ENCODE measurements around the gene SLX4IP.

The SLX4IP gene

DNA sequence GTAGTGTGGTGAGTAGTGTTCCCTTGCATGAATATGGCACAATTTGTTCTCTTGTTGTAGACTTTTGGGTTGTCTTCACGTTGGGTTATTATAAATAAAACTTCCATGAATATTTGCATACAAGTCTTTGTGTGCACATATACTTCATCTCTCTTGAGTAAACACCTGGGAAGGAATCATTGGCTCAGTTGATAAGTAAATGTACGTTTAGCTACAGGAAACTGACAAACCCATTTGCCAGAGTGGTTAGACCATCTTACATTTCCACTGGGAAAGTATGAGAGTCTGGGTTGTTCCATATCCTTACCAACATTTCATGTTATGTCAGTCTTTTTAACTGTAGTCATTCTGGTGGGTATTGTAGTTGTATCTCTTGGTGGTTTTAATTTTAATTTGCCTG lies 119.2 kb downstream of the SLX4IP start:
- DNase-seq = no peak

GRCh38 chr20:10555393-10555792 lies 120.3 kb downstream of the SLX4IP start:
- DNase-seq = no peak

GRCh38 chr20:10555865-10556308 lies 120.8 kb downstream of the SLX4IP start:
- no peak for DNase-seq

DNA sequence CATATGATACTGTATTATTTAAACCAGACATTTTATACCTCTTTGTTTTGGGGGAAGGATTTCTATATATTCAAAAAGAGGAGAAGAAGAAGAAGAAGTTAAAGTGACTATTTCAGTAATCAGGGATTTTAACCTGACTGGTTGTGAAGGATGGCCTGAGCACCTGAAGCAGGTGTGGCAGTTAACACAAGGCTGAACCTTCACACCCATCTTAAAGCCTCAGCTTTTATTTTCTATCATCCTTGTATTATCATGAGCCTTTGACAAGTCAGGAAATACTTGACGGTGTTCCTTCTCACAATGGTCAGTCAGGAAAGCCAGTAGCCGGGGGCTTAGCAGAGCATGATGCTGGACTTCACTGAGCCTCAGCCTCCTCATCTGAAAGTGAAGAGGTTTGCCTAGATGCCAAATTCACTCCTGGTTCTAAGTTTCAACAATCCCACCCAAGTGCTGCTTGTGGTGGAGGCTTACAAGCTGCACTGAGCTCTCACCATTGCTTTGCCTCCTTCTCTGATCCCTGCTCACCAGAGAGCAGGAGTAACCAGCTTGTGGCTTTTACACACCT lies 121.5 kb downstream of the SLX4IP start:
- DNase-seq = no peak

- DNase-seq = no peak
These were observed 122.6 kb downstream of the SLX4IP start for GRCh38 chr20:10557685-10558084.

- DNase-seq = peak; percentile 26
These were observed 123.6 kb downstream of the SLX4IP start for GRCh38 chr20:10558635-10559187.

GRCh38 chr20:10559266-10559665 lies 124.2 kb downstream of the SLX4IP start:
- DNase-seq = no peak

GRCh38 chr20:10560686-10561085 lies 125.6 kb downstream of the SLX4IP start:
- DNase-seq = no peak

- DNase-seq = no peak
These were observed 126.2 kb downstream of the SLX4IP start for GRCh38 chr20:10561302-10561701.

GRCh38 chr20:10562899-10563298 lies 127.8 kb downstream of the SLX4IP start:
- no peak for DNase-seq

GRCh38 chr20:10563935-10564492 lies 128.9 kb downstream of the SLX4IP start:
- DNase-seq = no peak

- DNase-seq = no peak
These were observed 130.3 kb downstream of the SLX4IP start for GRCh38 chr20:10565191-10565921.

GRCh38 chr20:10565922-10566897 lies 131.1 kb downstream of the SLX4IP start:
- no peak for DNase-seq

- DNase-seq = no peak
These were observed 132.9 kb downstream of the SLX4IP start for GRCh38 chr20:10568032-10568431.

DNA sequence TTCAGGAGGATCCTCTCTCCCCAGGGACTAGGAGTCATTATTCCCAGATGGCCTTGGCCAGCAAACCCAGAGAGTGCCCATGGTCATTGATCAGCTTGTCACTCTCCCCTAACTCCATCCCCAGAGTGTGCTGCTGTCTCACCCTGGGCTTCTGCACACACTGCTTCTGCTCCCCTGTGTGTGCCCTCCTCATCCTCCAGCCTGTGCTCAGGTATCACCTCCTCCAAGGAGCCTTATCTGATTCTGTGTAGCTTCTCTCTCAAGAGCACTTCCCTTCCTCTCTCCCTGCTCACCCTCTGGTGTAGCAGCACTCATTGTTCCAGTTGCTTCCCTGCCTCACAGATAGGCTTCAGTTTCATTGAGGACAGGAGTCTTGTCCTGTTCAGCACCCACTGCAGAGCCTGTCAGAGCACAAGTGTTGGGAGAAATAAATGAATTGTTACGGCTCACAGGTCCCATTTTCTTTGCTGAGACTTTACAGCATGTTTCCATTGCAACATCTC lies 136.3 kb downstream of the SLX4IP start:
- DNase-seq = no peak

DNA sequence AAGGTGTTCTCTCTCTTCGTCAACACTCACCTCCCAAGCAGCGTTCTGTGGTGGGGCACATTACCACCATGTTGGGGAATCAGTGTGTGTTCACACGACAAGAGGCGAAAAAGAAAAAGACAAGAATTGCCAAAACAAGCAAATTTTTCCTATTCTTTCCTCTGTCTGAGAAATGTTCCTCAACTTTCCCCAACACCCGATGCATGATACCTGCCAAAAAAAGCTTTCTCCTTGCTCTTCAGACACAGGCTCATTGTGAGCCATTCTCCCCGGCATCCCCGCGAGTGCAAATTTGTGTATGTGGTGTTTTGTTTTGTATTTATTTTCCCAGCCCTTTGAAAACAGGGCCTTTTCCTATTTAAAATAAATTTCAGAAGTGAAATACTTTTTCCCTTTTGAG lies 137.7 kb downstream of the SLX4IP start:
- no peak for DNase-seq

- DNase-seq = no peak
These were observed 138.3 kb downstream of the SLX4IP start for GRCh38 chr20:10573273-10573950.

GRCh38 chr20:10573951-10574339 lies 138.8 kb downstream of the SLX4IP start:
- no peak for DNase-seq

DNA sequence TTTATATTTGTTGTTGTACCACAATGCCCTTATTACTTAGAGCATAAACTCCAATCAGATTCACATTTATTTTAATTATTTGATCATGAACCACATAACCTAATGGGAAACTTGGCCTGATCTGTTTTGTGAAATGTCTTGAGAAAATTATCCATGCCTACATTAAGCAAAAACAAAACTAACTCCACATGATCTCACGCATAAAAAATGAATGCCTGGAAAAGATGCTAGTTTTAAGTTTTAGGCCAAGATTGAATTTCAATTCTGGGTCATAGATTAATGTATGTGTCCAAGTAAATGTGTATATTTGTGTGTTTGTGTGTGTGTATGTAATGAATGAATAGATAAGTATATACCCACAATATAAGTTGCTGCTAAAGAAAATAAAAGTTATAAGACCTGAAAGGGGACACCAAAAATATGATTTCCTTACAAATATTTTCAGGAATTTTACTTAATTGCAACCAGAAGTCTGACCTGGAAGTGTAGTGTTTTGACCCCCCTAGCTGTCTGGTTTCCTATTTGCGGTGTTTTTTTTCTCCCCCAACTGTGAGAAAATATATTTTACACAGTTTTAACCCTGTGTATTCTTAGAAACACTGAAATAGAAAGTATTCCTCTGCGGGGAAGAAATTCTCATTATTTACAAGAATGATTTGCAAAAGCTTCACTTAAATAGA lies 141.4 kb downstream of the SLX4IP start:
- DNase-seq = no peak

DNA sequence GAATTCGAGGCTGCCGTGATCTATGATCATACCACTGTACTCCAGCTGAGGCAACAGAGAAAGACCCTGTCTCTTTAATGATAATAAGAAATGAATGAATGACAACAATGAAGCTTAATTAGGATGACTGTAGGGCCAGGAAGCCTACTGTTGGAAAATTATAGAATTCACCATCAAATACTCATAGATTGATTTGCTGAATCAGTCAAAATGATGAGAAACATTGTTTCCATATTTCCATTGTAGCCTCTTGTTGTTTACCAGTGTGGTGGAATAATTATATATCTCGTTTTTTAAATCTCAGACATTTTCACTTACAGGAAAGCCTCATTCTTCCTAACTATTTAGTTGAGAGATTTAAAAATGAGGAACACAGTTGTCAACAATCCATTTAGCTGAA lies 142.5 kb downstream of the SLX4IP start:
- no peak for DNase-seq

DNA sequence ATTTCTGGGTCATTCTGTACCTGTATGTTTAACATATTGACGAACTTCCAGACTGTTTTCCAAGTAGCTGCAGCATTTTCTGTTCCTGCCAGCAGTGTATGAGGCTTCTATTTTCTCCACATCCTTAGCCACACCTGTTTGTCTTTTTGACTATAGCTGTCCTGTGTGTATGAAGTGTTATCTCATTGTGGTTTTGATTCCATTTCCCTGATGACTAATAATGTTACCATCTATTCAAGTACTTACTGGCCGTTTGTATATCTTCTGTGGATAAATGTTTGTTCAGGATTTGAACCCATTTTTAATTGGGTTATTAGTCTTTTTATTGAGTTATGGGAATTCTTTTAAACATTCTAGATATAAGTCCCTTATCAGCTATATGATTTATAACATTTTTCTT lies 143.5 kb downstream of the SLX4IP start:
- DNase-seq = no peak

- no peak for DNase-seq
These were observed 144.8 kb downstream of the SLX4IP start for GRCh38 chr20:10579942-10580341.

Data from stimulated activated CD4-positive, alpha-beta T cell treated with anti-CD3 and anti-CD28 coated beads, Interleukin-4, amount 100 ng/mL, for 24 hours (primary cell).